ENCODE results near the gene RASGRF1.

DNA sequence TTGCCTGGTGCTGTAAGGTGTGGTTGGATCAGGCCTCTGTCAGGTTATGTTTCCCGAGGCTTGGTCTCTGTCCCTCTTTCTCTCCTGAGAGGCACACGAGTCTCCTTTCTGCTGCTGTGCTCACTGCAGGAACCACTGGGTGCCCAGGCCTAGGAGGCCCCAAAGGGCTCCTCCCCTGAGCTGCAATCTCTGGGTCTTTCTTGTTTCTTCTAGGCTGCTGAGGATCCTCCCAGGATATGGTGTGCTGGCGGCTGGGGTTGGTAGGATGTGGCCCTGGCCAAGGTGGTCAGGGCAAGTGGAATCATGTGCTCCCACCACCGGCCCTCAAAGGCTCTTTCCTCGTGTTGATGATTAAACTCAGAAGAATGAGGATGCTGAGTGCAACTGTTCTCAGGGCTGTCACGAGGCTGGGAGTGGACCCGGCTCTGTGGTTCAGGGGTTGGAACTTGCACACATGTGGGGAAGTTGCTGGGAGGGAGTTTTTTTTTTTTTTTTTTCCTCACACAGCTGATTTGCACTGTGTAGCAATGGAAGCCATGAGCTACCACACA lies 102.1 kb downstream of the RASGRF1 start:
- TF ChIP-seq CTCF (IDR thresholded peaks at IDR 0.05) = no peak
- TF ChIP-seq POLR2A (IDR thresholded peaks at IDR 0.05) = no peak
